GM23338 (cell line): ENCODE data around the gene CCDC179. TPM values are rescaled to one million over a fixed set of nuclear protein-coding genes. Genes with fewer than 3 reads are reported as not detected.

Experiments used
- ATAC-seq: fragments of 200-7000 bp; cut with Tn5 transposase; 3 replicates; pipeline ENCODE4 v1.9.1; 2020
- DNase-seq: peaks from one replicate; pipeline ENCODE4 v3.0.0-alpha.2; 2015; ENCODE audit warnings: low spot score
- H2AFZ ChIP-seq: fragments of 200-600 bp; sonication (generic); 2 replicates; pipeline ENCODE4 v1.8.0; 2016; ENCODE audit warnings: antibody characterized with exemption, mild to moderate bottlenecking, moderate library complexity
- H3F3A ChIP-seq: fragments of 200-600 bp; sonication (generic); replicated peaks from 2 replicates; pipeline ENCODE4 v1.8.0; 2017; ENCODE audit warnings: antibody characterized with exemption, mixed run types, low read depth
- H3K27ac ChIP-seq: fragments of 200-600 bp; sonication (generic); 2 replicates; pipeline ENCODE4 v1.6.1; 2016; ENCODE audit warnings: low read depth
- H3K27me3 ChIP-seq: fragments of 200-600 bp; sonication (generic); 2 replicates; pipeline ENCODE4 v1.8.0; 2016; ENCODE audit warnings: mild to moderate bottlenecking, mixed run types, moderate library complexity; ENCODE audit not compliant: insufficient read depth
- H3K36me3 ChIP-seq: fragments of 200-600 bp; sonication (generic); 2 replicates; pipeline ENCODE4 v1.8.0; 2016; ENCODE audit warnings: mild to moderate bottlenecking; ENCODE audit not compliant: insufficient read depth
- H3K4me1 ChIP-seq: fragments of 200-600 bp; sonication (generic); 2 replicates; pipeline ENCODE4 v1.8.0; 2016; ENCODE audit warnings: mild to moderate bottlenecking, moderate library complexity; ENCODE audit not compliant: insufficient read depth
- H3K4me2 ChIP-seq: fragments of 200-600 bp; sonication (generic); 2 replicates; pipeline ENCODE4 v1.7.1; 2017; ENCODE audit warnings: mixed run types
- H3K4me3 ChIP-seq: fragments of 200-600 bp; sonication (generic); 2 replicates; pipeline ENCODE4 v1.6.1; 2016; ENCODE audit warnings: mixed run types
- H3K79me2 ChIP-seq: fragments of 200-600 bp; sonication (generic); replicated peaks from 2 replicates; pipeline ENCODE4 v1.8.0; 2017; ENCODE audit warnings: mild to moderate bottlenecking; ENCODE audit not compliant: insufficient read depth
- H3K9me2 ChIP-seq: fragments of 200-600 bp; sonication (generic); 2 replicates; pipeline ENCODE4 v1.8.0; 2017; ENCODE audit not compliant: insufficient read depth
- H4K20me1 ChIP-seq: fragments of 200-600 bp; sonication (generic); replicated peaks from 2 replicates; pipeline ENCODE4 v1.8.0; 2017; ENCODE audit warnings: mild to moderate bottlenecking; ENCODE audit not compliant: insufficient read depth
- H3K27ac Mint-ChIP-seq: 2 replicates; pipeline ENCODE4 v1.8.0; 2020; ENCODE audit warnings: inconsistent platforms, mild to moderate bottlenecking, moderate library complexity, mixed read lengths
- H3K27me3 Mint-ChIP-seq: 3 replicates; pipeline ENCODE4 v1.8.0; 2022; ENCODE audit warnings: low read depth, mild to moderate bottlenecking, moderate library complexity, mixed read lengths, inconsistent platforms; ENCODE audit not compliant: insufficient read depth, poor library complexity
- H3K36me3 Mint-ChIP-seq: 3 replicates; pipeline ENCODE4 v1.8.0; 2021; ENCODE audit warnings: low read depth, mild to moderate bottlenecking, inconsistent platforms, moderate library complexity, mixed read lengths
- H3K4me1 Mint-ChIP-seq: 3 replicates; pipeline ENCODE4 v1.8.0; 2020; ENCODE audit warnings: mild to moderate bottlenecking, inconsistent platforms, mixed read lengths
- H3K4me3 Mint-ChIP-seq: 3 replicates; pipeline ENCODE4 v1.8.0; 2021; ENCODE audit warnings: moderate library complexity, mild to moderate bottlenecking, inconsistent platforms, mixed read lengths
- H3K9me3 Mint-ChIP-seq: 3 replicates; pipeline ENCODE4 v1.8.0; 2020; ENCODE audit warnings: moderate library complexity, mild to moderate bottlenecking, inconsistent platforms, mixed read lengths
- CREB1 ChIP-seq: fragments of 250-450 bp; sonication (Bioruptor Pico); IDR thresholded peaks from 2 replicates; pipeline ENCODE4 v1.5.0; 2020; ENCODE audit warnings: low read depth, mild to moderate bottlenecking, moderate library complexity
- EZH2 ChIP-seq: fragments of 200-600 bp; sonication (generic); IDR thresholded peaks from one replicate; pipeline ENCODE4 v1.8.0; 2017; ENCODE audit warnings: antibody characterized with exemption, mild to moderate bottlenecking, low read depth; ENCODE audit not compliant: unreplicated experiment
- EZH2phosphoT487 ChIP-seq: fragments of 200-600 bp; sonication (generic); IDR thresholded peaks from one replicate; pipeline ENCODE4 v1.8.1; 2018; ENCODE audit warnings: antibody characterized with exemption; ENCODE audit not compliant: unreplicated experiment
- NANOG ChIP-seq: IDR thresholded peaks from 2 replicates; pipeline ENCODE4 v1.6.1; 2016; ENCODE audit warnings: antibody characterized with exemption, borderline replicate concordance
- POLR2AphosphoS5 ChIP-seq: IDR thresholded peaks from 2 replicates; pipeline ENCODE4 v1.6.1; 2016; ENCODE audit warnings: antibody characterized with exemption, low read depth
- REST ChIP-seq: IDR thresholded peaks from one replicate; pipeline ENCODE4 v1.6.1; 2018; ENCODE audit warnings: antibody characterized with exemption; ENCODE audit not compliant: unreplicated experiment
- STAT1 ChIP-seq: IDR thresholded peaks from one replicate; pipeline ENCODE4 v1.6.1; 2016; ENCODE audit warnings: antibody characterized with exemption; ENCODE audit not compliant: unreplicated experiment
- ZNF114 ChIP-seq: fragments of 250-450 bp; sonication (Bioruptor Pico); IDR thresholded peaks from 2 replicates; pipeline ENCODE4 v1.5.0; 2020; ENCODE audit warnings: mild to moderate bottlenecking, moderate library complexity
- ZNF331 ChIP-seq: fragments of 250-450 bp; sonication (Bioruptor Pico); IDR thresholded peaks from 2 replicates; pipeline ENCODE4 v1.5.0; 2020; ENCODE audit warnings: low read depth, mild to moderate bottlenecking, moderate library complexity
- polyA plus RNA-seq: library from polyadenylated mRNA; unstranded; fragments of >200 nt; fragmentation: Nextera tagmentation; extraction: Ambion mirVana; gene quantifications from 2 replicates; pipeline ENCODE4 v1.2.1, GENCODE V29; 2016
- total RNA-seq: library from RNA; depleted of rRNA; stranded (reverse); fragments of >200 nt; shearing (Covaris generic); gene quantifications from 2 replicates; pipeline ENCODE4 v1.2.3, GENCODE V29; 2014
- TF ChIP-seq, protein P1 (sequence below): fragments of 250-450 bp; sonication (Bioruptor Pico); IDR thresholded peaks from 2 replicates; pipeline ENCODE4 v1.5.0; 2020; ENCODE audit warnings: mild to moderate bottlenecking, moderate library complexity
- TF ChIP-seq, protein P2 (sequence below), 2 experiments: fragments of 200-600 bp in 1 of 2; sonication (generic) in 1 of 2; conservative IDR thresholded peaks; 2 replicates each; pipeline versions ENCODE4 v1.5.1 to v1.6.1; 2016 to 2017; ENCODE audit warnings: antibody characterized with exemption in 2 of 2, low read depth in 2 of 2, mild to moderate bottlenecking in 2 of 2, moderate library complexity in 1 of 2

The CCDC179 gene
- total and polyA plus RNA-seq, 2 experiments from 2014 or later: not detected

GRCh38 chr11:22859756-22860155, 518 bp downstream of the CCDC179 start:
- H3K79me2 ChIP-seq: no peaks in the 10 kb centered on the region
- peaks cover 3% of the 10 kb centered on the region; the same call in 2 of the 3 replicates for H3K36me3 Mint-ChIP-seq
- H3K4me1 Mint-ChIP-seq: peaks cover 7% of the 10 kb centered on the region
- H2AFZ ChIP-seq: no peak overlapping the region
- ATAC-seq: no peak
- H3F3A ChIP-seq: no peaks in the 10 kb centered on the region
- no peaks in the 10 kb centered on the region for H3K9me2 ChIP-seq
- H3K9me3 Mint-ChIP-seq: peaks cover 3% of the 10 kb centered on the region; the same call in 2 of the 3 replicates
- no peaks in the 10 kb centered on the region for H3K27me3 Mint-ChIP-seq
- TF ChIP-seq ZNF114 (no peak), EZH2phosphoT487 (no peak), POLR2AphosphoS5 (no peak), NANOG (no peak), REST (no peak), ZNF331 (CRISPR knock-in tag) (no peak), EZH2 (no peak), CREB1 (CRISPR knock-in tag) (no peak), STAT1 (no peak)
- TF ChIP-seq, protein P1, sequence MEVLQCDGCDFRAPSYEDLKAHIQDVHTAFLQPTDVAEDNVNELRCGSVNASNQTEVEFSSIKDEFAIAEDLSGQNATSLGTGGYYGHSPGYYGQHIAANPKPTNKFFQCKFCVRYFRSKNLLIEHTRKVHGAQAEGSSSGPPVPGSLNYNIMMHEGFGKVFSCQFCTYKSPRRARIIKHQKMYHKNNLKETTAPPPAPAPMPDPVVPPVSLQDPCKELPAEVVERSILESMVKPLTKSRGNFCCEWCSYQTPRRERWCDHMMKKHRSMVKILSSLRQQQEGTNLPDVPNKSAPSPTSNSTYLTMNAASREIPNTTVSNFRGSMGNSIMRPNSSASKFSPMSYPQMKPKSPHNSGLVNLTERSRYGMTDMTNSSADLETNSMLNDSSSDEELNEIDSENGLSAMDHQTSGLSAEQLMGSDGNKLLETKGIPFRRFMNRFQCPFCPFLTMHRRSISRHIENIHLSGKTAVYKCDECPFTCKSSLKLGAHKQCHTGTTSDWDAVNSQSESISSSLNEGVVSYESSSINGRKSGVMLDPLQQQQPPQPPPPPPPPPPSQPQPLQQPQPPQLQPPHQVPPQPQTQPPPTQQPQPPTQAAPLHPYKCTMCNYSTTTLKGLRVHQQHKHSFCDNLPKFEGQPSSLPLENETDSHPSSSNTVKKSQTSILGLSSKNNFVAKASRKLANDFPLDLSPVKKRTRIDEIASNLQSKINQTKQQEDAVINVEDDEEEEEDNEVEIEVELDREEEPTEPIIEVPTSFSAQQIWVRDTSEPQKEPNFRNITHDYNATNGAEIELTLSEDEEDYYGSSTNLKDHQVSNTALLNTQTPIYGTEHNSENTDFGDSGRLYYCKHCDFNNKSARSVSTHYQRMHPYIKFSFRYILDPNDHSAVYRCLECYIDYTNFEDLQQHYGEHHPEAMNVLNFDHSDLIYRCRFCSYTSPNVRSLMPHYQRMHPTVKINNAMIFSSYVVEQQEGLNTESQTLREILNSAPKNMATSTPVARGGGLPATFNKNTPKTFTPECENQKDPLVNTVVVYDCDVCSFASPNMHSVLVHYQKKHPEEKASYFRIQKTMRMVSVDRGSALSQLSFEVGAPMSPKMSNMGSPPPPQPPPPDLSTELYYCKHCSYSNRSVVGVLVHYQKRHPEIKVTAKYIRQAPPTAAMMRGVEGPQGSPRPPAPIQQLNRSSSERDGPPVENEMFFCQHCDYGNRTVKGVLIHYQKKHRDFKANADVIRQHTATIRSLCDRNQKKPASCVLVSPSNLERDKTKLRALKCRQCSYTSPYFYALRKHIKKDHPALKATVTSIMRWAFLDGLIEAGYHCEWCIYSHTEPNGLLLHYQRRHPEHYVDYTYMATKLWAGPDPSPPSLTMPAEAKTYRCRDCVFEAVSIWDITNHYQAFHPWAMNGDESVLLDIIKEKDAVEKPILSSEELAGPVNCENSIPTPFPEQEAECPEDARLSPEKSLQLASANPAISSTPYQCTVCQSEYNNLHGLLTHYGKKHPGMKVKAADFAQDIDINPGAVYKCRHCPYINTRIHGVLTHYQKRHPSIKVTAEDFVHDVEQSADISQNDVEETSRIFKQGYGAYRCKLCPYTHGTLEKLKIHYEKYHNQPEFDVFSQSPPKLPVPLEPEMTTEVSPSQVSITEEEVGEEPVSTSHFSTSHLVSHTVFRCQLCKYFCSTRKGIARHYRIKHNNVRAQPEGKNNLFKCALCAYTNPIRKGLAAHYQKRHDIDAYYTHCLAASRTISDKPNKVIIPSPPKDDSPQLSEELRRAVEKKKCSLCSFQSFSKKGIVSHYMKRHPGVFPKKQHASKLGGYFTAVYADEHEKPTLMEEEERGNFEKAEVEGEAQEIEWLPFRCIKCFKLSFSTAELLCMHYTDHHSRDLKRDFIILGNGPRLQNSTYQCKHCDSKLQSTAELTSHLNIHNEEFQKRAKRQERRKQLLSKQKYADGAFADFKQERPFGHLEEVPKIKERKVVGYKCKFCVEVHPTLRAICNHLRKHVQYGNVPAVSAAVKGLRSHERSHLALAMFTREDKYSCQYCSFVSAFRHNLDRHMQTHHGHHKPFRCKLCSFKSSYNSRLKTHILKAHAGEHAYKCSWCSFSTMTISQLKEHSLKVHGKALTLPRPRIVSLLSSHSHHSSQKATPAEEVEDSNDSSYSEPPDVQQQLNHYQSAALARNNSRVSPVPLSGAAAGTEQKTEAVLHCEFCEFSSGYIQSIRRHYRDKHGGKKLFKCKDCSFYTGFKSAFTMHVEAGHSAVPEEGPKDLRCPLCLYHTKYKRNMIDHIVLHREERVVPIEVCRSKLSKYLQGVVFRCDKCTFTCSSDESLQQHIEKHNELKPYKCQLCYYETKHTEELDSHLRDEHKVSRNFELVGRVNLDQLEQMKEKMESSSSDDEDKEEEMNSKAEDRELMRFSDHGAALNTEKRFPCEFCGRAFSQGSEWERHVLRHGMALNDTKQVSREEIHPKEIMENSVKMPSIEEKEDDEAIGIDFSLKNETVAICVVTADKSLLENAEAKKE: no peak
- TF ChIP-seq, protein P2, sequence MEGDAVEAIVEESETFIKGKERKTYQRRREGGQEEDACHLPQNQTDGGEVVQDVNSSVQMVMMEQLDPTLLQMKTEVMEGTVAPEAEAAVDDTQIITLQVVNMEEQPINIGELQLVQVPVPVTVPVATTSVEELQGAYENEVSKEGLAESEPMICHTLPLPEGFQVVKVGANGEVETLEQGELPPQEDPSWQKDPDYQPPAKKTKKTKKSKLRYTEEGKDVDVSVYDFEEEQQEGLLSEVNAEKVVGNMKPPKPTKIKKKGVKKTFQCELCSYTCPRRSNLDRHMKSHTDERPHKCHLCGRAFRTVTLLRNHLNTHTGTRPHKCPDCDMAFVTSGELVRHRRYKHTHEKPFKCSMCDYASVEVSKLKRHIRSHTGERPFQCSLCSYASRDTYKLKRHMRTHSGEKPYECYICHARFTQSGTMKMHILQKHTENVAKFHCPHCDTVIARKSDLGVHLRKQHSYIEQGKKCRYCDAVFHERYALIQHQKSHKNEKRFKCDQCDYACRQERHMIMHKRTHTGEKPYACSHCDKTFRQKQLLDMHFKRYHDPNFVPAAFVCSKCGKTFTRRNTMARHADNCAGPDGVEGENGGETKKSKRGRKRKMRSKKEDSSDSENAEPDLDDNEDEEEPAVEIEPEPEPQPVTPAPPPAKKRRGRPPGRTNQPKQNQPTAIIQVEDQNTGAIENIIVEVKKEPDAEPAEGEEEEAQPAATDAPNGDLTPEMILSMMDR (conservative IDR thresholded peaks at IDR 0.05; ENCODE audit: low read depth in 2 of 2): no peak
- no peak overlapping the region for H3K4me3 Mint-ChIP-seq
- H3K4me2 ChIP-seq: no peak overlapping the region
- no peak overlapping the region for H3K27ac ChIP-seq
- H3K4me3 ChIP-seq: no peak overlapping the region
- no peaks in the 10 kb centered on the region for H4K20me1 ChIP-seq
- H3K4me1 ChIP-seq: peaks cover 3% of the 10 kb centered on the region; the same call in 1 of the 2 replicates
- H3K36me3 ChIP-seq: no peaks in the 10 kb centered on the region; the same call in 1 of the 2 replicates
- DNase-seq: no peak
- no peaks in the 10 kb centered on the region for H3K27me3 ChIP-seq
- no peak overlapping the region; the same call in 1 of the 2 replicates for H3K27ac Mint-ChIP-seq
